NCI-H345 treated with DMSO at 0.1 percent for 48 hours (cell line): Measurements from ENCODE around the gene GPD1.

Source experiments
- DNase-seq: peaks from one replicate; lab custom pipeline; 2025; ENCODE audit not compliant: unreplicated experiment; lab: John Stamatoyannopoulos, UW

The GPD1 gene

DNA sequence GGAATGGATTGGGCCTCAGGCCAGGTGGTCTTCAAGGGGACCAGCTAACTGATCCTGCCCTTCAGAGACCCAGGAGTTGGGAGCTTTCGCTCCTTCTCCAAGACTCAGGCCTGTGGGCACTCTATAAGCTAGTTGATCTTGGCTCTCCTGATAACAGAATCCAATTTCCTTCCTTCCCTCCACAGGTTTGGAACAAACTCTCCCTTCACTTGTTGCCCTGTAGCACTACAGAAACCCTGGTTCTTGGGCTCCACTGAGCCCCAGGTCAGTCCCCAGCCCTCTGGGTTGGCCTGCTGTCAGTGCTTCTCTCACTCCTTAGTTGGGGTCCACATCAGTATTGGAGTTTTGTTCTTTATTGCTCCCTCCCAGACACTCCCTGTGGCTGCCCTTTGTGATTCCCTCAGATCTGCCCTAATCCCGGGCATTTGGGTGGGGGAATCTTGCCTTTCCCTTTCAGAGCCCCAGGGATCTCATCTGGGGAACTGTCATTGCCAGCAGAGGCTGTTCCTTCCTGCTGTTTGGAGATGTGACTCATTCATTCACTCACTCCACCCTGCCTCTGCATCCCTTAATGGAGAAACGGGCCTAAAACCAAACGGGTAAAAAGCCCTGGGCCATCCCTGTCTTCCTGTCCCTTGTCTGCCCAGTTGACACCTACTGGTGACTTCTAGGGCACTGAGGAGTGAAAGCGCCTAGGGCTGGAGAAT, 4.4 kb upstream of the GPD1 start:
- DNase-seq, result no peak

DNA sequence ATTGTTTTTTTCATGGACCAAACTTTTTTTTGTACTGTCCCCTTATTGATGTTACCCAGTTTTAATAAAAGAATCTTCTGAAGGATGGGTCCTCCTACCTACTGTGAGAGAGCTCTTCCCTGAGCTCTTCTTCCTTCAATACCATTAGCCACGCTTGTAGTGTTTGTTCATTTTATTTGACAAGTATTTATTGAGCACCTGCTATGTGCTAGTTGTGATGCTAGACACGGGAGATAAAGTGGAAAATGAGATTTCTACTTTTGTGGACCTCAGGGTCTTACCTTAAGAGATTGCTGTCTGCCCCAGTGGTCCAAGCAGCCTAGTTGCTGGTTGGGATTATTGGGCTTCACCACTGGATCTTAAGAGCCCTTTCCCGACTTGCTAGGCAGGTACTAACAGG, 3.2 kb upstream of the GPD1 start:
- no peak for DNase-seq

GRCh38 chr12:50101663-50102062, 2.1 kb upstream of the GPD1 start:
- no peak for DNase-seq

DNA sequence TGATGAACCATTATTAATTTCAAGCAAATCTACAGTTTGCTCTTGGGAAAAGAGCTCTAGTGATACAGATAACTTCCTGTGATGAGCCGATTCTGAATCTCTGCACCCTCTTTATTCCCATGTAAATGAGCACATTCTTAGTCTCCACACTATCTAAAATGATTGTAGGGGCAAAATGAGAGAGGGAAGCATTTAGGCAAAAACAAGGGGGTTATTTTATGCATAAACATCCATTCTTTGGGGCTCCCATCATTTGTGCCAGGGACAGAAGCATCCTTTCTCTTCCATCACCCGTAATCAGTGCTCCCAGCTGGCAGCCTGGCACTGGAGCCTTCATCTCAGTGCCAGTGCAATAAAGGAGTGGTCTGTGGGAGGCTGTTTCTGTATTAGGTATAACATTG, 1.7 kb upstream of the GPD1 start:
- no peak for DNase-seq

GRCh38 chr12:50102646-50103309, 1.0 kb upstream of the GPD1 start:
- no peak for DNase-seq

- DNase-seq, result no peak
Measured at GRCh38 chr12:50103351-50103750, 457 bp upstream of the GPD1 start.

DNA sequence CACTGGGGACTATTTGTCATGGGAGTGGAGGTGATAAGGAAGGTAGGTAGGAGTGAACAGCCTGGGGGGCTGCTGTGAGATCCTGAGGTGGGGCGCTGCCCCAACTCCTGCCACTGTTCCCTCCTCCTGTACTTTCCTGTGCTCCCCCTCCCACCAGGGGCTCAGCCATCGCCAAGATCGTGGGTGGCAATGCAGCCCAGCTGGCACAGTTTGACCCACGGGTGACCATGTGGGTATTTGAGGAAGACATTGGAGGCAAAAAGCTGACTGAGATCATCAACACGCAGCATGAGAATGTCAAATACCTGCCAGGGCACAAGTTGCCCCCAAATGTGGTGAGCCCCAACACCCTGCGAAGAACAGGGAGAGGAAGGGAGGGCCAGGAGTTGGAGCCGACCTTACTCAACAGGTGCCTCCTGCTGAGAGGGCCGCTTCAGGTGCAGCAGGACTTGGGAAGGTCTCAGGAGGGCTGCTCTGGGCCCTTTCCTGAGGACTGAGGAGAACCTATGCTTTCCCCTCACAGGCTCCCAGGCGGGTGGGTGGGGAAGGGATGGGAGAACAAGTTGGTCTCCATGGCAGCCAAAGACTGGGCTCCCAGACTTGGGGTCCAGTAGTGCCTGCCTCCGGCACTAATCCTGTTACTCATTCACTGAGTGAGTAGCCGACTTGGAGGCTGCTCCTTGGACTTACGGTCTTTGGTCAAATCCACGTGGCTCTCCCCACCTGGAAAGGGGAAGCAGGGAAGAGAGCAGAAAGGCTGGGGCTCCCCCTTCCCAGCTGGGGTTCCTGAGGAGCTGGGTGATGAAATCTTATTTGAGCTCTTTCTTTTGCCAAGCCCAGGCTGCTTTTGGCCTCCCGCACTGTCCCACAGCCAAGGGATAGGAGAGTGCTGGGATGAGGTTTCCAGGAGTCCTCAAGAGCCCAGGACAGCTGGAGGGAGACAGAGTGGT, 884 bp downstream of the GPD1 start:
- DNase-seq, result no peak

DNA sequence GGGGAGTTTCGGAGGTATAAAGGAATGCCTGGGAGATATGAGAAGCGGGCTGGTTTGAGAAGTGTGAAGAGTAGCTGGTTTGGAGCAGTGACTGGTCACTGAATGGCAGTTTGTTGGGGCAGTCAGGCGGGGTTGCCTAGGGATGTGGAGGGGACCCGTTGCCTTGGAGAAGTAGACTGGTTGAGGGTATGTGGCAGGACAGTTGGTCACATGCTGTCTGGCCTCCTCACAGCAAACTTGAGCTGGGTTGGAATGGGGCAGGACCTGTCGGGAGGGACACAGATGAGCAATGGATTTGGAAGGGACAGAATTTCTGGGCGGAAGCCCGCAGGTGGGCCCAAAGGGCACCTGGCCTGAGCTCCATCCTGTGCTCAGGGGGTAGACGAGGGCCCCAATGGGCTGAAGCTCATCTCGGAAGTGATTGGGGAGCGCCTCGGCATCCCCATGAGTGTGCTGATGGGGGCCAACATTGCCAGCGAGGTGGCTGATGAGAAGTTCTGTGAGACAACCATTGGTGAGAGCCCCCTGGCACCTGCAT, 2.2 kb downstream of the GPD1 start:
- no peak for DNase-seq

- DNase-seq, result no peak
Measured at GRCh38 chr12:50106907-50107306, 3.1 kb downstream of the GPD1 start.

- DNase-seq, result no peak
Measured at GRCh38 chr12:50107416-50108268, 3.8 kb downstream of the GPD1 start.

GRCh38 chr12:50109319-50109718, 5.5 kb downstream of the GPD1 start:
- DNase-seq, result no peak

DNA sequence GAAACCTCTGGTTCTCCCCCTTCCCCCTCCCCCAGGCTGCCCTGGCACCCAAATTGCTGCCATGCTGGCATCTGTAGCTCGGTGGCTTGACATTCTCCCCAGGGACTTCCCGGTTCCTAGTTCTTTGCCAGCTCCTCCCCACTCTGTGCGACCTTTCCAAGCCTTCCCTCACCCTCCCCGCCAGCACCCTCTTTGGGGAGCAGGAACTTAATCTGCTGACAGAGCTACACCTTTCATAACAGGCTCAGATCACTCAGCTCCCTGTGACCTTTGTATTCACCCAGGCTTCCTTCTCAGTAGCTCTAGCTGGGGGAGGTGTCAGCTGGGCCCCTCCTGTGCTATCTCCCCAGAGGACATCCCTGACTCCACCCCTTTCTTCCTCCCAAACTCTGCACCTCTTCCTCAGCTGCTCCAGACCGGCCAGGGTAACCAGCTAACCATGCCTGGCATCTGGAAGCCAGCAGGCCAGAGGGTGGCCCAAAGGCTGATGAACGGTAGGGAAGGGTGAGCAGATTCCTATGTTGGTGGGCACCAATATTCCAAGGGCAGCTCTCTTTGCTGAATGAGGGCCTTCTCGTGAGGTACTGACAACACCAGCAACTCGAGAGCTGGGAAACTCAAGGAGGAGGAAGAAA, 6.4 kb downstream of the GPD1 start:
- no peak for DNase-seq

GRCh38 chr12:50110762-50111351, 7.0 kb downstream of the GPD1 start:
- DNase-seq, result no peak

DNA sequence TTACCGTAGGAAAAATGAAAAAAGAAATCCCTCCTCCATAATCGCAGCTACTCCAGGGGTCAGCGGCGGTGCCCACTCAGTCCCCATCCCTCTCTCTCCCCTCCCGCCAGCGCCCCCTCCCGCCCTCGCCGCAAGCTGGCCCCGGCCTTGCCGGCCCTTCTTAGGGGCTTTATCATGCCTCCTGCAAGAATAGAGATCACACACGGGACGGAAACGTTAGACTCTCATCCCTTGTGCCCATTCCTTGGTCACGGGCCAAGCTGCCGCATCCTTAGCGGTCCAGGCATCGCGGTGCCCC, 7.5 kb downstream of the GPD1 start:
- no peak for DNase-seq

GRCh38 chr12:50111693-50112455, 8.1 kb downstream of the GPD1 start, which contains the start of gene COX14:
Gene COX14, plus strand, starts transcription at chr12:50112236. Its CDS starts 7,808 bp downstream, at chr12:50120044.
- peak; percentile 88 for DNase-seq

DNA sequence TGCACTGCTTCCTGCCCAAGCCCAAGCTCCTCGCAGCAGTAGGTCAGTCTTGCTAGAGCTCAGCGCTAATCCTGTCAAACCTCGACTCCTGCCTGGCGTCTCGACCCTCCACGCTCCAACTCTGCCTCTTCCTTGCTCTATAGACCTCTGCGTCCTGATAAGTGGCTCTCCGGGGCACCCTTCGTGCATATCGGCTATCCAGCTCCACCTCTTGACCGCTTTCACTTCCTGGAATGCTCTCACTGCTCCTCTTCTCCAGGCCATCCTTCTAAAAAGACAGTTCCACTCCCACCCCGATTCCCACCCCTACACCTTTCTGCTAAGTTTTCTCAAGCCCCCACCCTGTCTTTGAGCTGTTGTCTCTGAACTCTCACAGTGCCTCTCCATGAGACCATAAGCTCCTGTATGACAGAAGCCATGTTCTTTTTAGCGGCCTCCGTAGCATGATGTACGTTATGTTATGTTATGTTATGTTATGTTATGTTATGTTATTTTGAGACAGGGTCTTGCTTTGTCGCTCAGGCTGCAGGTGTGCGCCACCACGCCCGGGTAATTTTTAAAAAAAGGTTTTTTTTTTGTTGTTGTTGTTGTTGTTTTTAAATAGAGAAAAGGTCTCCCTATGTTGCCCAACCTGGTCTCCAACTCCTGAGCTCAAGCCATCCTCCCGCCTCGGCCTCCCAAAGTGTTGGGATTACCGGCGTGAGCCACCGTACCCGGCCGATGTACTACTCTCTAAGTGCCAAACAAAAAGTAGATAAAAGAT, 8.8 kb downstream of the GPD1 start:
- DNase-seq, result no peak

DNA sequence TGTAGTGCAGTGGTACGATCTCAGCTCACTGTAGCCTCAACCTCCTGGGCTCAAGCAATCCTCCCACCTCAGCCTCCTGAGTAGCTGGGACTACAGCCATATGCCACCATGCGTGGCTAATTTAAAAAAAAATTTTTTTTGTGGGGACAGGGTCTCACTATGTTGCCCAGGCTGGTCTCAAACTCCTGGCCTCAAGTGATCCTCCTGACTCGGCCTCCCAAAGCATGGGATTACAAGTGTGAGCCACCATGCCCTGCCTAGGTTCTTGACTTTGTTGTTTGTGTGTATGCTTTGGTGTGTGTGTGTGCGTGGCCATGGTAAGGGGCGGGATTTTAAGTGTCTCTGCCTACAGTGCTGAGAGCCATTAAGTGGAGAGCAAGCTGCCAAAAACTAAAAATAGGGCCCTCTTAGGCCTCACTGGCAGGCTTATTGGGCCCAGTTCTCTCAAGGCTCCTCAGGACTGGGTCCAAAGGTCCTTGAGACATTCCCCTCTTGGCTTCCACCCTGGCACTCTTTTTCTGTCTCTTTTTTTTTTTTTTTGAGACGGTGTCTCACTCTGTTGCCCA, 13.3 kb downstream of the GPD1 start:
- DNase-seq, result no peak

GRCh38 chr12:50119387-50119786, 15.6 kb downstream of the GPD1 start:
- no peak for DNase-seq
